Stimulated activated CD8-positive, alpha-beta memory T cell treated with anti-CD3 and anti-CD28 coated beads, Interleukin-12 subunit alpha, Interleukin-12 subunit beta, amount 100 ng/mL, for 24 hours (primary cell): Measurements from ENCODE around the gene RNF224.

Experiments
- DNase-seq: peaks from one replicate; pipeline ENCODE4 v3.0.0-alpha.2; 2020; ENCODE audit errors: extremely low read depth

The RNF224 gene

GRCh38 chr9:137227054-137227852, at the start of gene RNF224:
Gene RNF224 (plus strand): TSS chr9:137227502. CDS start chr9:137228336, 834 bp downstream.
- DNase-seq, result peak; percentile 54

- DNase-seq, result no peak
Observed at GRCh38 chr9:137178201-137178938, 48.9 kb upstream of the RNF224 start.

GRCh38 chr9:137178939-137179630, 48.2 kb upstream of the RNF224 start:
- no peak for DNase-seq

- DNase-seq, result no peak
Observed at GRCh38 chr9:137179761-137180160, 47.5 kb upstream of the RNF224 start.

- DNase-seq, result no peak
Observed at GRCh38 chr9:137180491-137180890, 46.8 kb upstream of the RNF224 start.

GRCh38 chr9:137181680-137182079, 45.6 kb upstream of the RNF224 start:
- no peak for DNase-seq

- DNase-seq, result no peak
Observed at GRCh38 chr9:137182836-137183235, 44.5 kb upstream of the RNF224 start.

- no peak for DNase-seq
Observed at GRCh38 chr9:137183980-137184595, 43.2 kb upstream of the RNF224 start.

- no peak for DNase-seq
Observed at GRCh38 chr9:137184881-137185660, 42.2 kb upstream of the RNF224 start.

GRCh38 chr9:137185921-137186320, 41.4 kb upstream of the RNF224 start:
- no peak for DNase-seq

GRCh38 chr9:137186385-137186784, 40.9 kb upstream of the RNF224 start:
- DNase-seq, result no peak

- no peak for DNase-seq
Observed at GRCh38 chr9:137187386-137187785, 39.9 kb upstream of the RNF224 start.

GRCh38 chr9:137188086-137188489, 39.2 kb upstream of the RNF224 start:
- DNase-seq, result no peak

- DNase-seq, result peak; percentile 84
Observed at GRCh38 chr9:137188490-137189296, 38.6 kb upstream of the RNF224 start, which contains the start of the genes ANAPC2 and SSNA1. Gene ANAPC2 (minus strand): TSS chr9:137188560. CDS start chr9:137188532, 28 bp downstream. Gene SSNA1 (plus strand): TSS chr9:137188676. CDS start chr9:137188727, 51 bp downstream.

GRCh38 chr9:137189297-137190295, 37.7 kb upstream of the RNF224 start:
- no peak for DNase-seq

GRCh38 chr9:137190315-137190856, 36.9 kb upstream of the RNF224 start:
- no peak for DNase-seq

GRCh38 chr9:137191245-137191644, 36.1 kb upstream of the RNF224 start:
- DNase-seq, result no peak

- no peak for DNase-seq
Observed at GRCh38 chr9:137191691-137192447, 35.4 kb upstream of the RNF224 start.
